ENCODE results near the gene TEP1.
A peak's percentile ranks its signal among the peaks of the same experiment; 100 is the strongest.

The TEP1 gene

GRCh38 chr14:20332788-20333493 is 80.4 kb downstream of the TEP1 start, which contains the start of gene CCNB1IP1:
Gene CCNB1IP1, minus strand, starts transcription at chr14:20333279. Its CDS starts 16,756 bp downstream, at chr14:20316523.
- TF ChIP-seq CTCF (IDR thresholded peaks at IDR 0.05; ENCODE audit: low read depth, low read length, missing control alignments) = no peak
- Histone ChIP-seq H3K27ac (peak within 1 kb of the TSS; percentile 46), H3K4me3 (ENCODE audit: low read depth, low read length) (peak within 1 kb of the TSS; percentile 83), H3K36me3 (replicated peaks) (peaks cover 2% of the 10 kb centered on the region), H3K27me3 (replicated peaks) (no peaks in the 10 kb centered on the region)
- in situ Hi-C loops (cut with HindIII; ENCODE audit: low pct_ligation_motif_present, low sequenced_read_pairs) = no loop called here
- peak; percentile 84 for DNase-seq

- in situ Hi-C loops (cut with HindIII; ENCODE audit: low pct_ligation_motif_present, low sequenced_read_pairs) = no loop called here
- H3K27me3 ChIP-seq (replicated peaks) = no peaks in the 10 kb centered on the region
- peaks cover 2% of the 10 kb centered on the region for H3K36me3 ChIP-seq (replicated peaks)
- TF ChIP-seq CTCF (IDR thresholded peaks at IDR 0.05; ENCODE audit: low read depth, low read length, missing control alignments) = no peak
- no peak for DNase-seq
- peak overlapping the region; percentile 83 for H3K4me3 ChIP-seq (ENCODE audit: low read depth, low read length)
- peak overlapping the region; percentile 46 for H3K27ac ChIP-seq
Measured at GRCh38 chr14:20332431-20332787, 80.9 kb downstream of the TEP1 start.

GRCh38 chr14:20331053-20331613 is 82.2 kb downstream of the TEP1 start:
- Histone ChIP-seq H3K27me3 (replicated peaks) (no peaks in the 10 kb centered on the region), H3K4me3 (ENCODE audit: low read depth, low read length) (peak overlapping the region; percentile 3), H3K36me3 (replicated peaks) (peaks cover 8% of the 10 kb centered on the region), H3K27ac (no peak overlapping the region)
- in situ Hi-C loops (cut with HindIII; ENCODE audit: low pct_ligation_motif_present, low sequenced_read_pairs) = no loop called here
- DNase-seq = no peak
- TF ChIP-seq CTCF (IDR thresholded peaks at IDR 0.05; ENCODE audit: low read depth, low read length, missing control alignments) = no peak

DNA sequence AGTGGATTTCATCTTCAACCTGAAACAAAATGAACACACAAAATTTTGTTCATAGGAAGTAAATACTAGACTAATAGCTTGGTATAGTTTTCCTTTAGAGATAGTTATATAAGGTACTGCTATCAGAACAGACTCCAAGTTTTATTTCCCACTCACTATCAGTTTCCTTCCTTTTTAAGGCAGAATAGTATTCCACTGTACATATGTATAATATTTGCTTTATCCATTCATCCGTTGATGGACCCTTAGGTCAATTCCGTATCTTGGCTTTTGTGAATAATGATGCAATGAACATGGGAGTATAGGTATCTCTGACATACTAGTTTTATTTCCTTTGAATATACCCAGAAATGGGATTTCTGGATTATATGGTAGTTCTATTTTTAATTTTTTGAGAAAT is 83.9 kb downstream of the TEP1 start:
- in situ Hi-C loops (cut with HindIII; ENCODE audit: low pct_ligation_motif_present, low sequenced_read_pairs) = no loop called here
- Histone ChIP-seq H3K36me3 (replicated peaks) (peaks cover 19% of the 10 kb centered on the region), H3K27ac (no peak overlapping the region), H3K4me3 (ENCODE audit: low read depth, low read length) (no peak overlapping the region), H3K27me3 (replicated peaks) (no peaks in the 10 kb centered on the region)
- DNase-seq = no peak
- no peak for TF ChIP-seq CTCF (IDR thresholded peaks at IDR 0.05; ENCODE audit: low read depth, low read length, missing control alignments)

DNA sequence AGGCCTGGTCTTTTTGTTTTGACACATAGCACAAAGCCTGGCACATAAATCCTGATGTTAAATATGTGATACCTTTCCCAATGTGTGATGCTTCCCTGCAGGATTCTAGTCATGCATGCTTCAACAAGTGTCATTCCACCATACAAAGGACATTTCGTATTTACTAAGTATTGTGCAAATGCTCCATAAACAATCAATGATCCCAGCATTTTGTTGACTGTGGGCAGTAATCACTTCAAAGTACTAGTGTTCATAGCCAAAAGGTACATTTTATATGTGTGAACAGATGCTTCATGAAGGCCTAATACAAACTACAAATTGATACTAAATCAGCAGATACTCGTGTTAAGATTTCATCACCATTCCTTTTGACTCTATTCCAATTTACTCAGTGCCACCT is 84.6 kb downstream of the TEP1 start:
- no peak overlapping the region for H3K27ac ChIP-seq
- no peak for TF ChIP-seq CTCF (IDR thresholded peaks at IDR 0.05; ENCODE audit: low read depth, low read length, missing control alignments)
- peaks cover 24% of the 10 kb centered on the region for H3K36me3 ChIP-seq (replicated peaks)
- H3K4me3 ChIP-seq (ENCODE audit: low read depth, low read length) = no peak overlapping the region
- H3K27me3 ChIP-seq (replicated peaks) = no peaks in the 10 kb centered on the region
- no peak for DNase-seq
- in situ Hi-C loops (cut with HindIII; ENCODE audit: low pct_ligation_motif_present, low sequenced_read_pairs) = no loop called here

All from brain microvascular endothelial cell (primary cell).